Inferior parietal cortex (tissue), 1 donor: ENCODE data around the gene HEATR1.
A peak's percentile ranks its signal among the peaks of the same experiment; 100 is the strongest.
"Not testable (repeated sequence)": the region's sequence is repeated elsewhere in the genome, so short reads cannot be mapped to it uniquely, and the experiment has no call there.

Source experiments
- DNase-seq: peaks from one replicate; pipeline ENCODE4 v3.0.0-alpha.2; 2016; ENCODE audit errors: extremely low spot score

The HEATR1 gene, protein sequence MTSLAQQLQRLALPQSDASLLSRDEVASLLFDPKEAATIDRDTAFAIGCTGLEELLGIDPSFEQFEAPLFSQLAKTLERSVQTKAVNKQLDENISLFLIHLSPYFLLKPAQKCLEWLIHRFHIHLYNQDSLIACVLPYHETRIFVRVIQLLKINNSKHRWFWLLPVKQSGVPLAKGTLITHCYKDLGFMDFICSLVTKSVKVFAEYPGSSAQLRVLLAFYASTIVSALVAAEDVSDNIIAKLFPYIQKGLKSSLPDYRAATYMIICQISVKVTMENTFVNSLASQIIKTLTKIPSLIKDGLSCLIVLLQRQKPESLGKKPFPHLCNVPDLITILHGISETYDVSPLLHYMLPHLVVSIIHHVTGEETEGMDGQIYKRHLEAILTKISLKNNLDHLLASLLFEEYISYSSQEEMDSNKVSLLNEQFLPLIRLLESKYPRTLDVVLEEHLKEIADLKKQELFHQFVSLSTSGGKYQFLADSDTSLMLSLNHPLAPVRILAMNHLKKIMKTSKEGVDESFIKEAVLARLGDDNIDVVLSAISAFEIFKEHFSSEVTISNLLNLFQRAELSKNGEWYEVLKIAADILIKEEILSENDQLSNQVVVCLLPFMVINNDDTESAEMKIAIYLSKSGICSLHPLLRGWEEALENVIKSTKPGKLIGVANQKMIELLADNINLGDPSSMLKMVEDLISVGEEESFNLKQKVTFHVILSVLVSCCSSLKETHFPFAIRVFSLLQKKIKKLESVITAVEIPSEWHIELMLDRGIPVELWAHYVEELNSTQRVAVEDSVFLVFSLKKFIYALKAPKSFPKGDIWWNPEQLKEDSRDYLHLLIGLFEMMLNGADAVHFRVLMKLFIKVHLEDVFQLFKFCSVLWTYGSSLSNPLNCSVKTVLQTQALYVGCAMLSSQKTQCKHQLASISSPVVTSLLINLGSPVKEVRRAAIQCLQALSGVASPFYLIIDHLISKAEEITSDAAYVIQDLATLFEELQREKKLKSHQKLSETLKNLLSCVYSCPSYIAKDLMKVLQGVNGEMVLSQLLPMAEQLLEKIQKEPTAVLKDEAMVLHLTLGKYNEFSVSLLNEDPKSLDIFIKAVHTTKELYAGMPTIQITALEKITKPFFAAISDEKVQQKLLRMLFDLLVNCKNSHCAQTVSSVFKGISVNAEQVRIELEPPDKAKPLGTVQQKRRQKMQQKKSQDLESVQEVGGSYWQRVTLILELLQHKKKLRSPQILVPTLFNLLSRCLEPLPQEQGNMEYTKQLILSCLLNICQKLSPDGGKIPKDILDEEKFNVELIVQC (N-terminal part only)

DNA sequence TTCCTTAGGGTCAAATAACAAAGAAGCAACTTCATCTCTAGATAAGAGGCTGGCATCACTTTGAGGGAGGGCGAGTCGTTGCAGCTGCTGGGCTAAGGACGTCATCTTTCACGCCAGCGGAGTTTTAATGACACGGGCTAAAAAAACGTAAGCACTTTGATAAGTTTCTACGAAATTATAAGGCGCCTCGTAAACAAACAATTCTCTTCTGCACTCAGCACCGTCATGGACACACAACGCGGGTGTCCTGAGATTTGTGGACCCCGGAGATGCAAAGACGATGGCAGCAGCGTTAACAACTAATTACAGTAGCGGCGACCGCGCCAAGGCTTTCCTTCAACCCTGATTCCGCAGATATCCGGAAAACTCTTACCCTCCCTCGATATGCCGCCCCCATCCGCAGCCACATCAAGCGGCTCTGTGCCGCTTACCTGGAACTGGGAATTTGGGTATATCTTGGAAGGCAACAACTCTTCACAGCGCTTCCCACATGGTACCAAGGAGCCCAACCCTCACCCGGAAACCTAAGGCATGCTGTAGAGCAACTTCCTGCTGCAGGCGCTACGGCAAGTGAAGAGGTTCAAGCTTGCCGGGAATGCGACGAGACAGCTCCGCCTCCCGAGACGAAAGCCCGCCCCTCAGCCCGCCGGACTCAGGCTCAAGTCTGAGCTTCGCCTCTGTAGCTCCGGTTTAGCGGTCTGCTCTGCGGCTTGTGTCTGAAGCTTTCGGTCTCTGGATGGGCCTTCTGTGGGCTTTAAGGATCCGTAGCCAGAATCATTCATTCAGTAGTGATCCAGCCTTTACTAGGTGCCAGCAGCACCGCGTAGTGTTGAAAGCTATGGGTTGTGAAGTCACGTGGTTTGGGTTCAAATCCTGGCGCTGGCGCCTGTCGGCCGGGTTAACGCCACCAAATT, at the start of gene HEATR1:
Gene HEATR1 (minus strand): TSS at position 526 of the 914 bp plus-strand sequence. CDS start 421 bp downstream, at position 105.
- DNase-seq: peak; percentile 97

DNA sequence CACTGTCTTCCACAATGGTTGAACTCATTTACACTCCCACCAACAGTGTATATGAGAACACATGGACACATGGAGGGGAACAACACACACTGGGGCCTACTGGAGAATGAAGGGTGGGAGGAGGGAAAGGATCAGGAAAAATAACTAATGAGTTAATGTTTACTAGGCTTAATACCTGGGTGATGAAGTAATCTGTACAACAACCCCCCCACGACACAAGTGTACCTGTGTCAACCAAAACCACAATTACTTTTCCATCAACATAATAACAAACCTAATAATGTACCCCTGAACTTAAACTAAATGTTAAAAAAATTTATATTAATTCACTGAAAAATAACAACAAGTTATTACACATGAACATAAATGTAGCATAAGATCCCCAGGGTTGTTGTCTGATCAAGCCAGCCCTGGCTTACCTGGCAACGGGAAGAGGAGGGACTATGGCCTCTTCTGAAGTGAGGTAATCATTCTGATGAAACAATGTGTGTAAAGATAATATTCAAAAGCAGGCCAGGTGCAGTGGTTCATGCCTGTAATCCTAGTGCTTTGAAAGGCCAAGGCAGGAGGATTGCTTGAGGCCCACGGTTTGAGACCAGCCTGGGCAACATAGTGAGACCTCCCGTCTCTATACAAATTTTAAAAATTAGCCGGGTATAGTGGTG, 40.8 kb upstream of the HEATR1 start:
- no peak for DNase-seq

DNA sequence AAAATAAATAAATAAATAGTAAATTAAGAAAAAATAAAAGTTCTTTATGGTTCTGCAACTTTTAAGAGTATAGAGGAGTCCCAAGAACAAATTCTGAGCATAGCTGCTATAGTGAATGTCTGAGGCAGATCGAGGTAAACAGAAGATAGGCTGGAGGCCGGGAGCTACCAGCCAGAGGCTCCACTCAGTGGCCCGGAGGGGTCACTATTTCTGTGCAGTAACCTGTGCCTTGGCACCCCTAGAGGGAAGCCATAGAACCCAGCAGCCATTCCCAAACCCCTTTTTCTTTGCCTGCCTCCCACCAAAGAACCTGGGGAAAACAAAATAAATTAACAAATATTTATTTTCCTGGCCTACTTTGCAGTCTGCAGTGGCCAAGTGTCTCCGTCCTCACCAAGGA, 38.4 kb upstream of the HEATR1 start:
- DNase-seq: no peak

DNA sequence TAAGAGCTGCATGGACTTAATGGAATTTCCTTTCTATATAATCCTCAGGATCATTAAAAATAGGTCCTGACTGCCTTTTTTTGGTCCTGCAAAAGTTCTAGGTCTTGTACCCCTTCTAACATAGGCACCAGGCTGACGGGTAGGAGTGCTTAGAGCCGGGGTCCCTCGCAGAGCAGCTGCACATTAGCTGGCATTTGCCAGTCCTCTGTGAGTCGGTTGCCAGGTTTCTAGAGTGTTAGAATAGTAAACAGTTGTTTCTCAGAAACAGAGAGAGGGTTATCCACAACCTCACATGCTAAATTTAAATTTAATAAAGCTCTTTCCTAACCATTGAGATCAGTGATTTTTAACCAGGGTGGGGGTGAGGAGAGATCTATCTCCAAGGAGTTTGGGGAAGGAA, 35.4 kb upstream of the HEATR1 start:
- no peak for DNase-seq

DNA sequence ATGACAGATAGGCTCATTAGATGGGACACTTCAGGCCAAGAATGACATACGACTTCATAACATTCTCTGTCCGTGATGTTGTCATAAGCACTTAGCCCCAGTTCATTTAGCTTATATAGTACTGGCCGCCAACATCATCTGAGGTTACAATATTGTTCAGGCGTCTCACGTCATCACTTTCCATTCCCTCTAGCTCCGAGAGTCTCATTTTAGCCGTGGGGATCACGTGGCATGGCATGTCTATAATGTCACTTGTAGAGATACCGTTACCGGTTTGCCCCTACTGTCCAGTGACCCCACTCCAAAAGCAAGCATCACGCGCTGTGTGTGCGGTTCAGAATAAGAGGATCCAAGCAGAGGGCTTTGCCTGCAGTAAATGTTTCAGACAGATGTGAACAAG, 34.6 kb upstream of the HEATR1 start:
- DNase-seq: no peak

DNA sequence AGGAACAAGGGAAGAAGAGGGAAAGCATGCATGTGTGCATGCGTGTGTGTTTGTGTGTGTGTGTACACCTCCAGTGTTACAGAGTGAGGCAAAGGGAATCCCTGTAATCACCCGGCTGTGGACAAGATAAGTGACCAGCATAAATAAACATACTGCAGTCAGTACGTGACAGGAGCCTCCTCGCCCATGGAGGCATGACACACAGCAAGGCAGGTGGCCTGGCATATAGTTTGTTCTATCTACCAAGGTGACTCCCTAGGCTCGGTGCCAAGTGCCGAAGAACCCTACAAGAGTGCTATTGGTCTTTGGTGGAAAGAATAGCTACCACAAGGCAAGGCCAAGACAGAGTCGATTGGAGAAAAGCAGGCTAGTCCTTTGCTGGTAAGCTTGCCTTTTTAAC, 31.7 kb upstream of the HEATR1 start:
- DNase-seq: no peak

DNA sequence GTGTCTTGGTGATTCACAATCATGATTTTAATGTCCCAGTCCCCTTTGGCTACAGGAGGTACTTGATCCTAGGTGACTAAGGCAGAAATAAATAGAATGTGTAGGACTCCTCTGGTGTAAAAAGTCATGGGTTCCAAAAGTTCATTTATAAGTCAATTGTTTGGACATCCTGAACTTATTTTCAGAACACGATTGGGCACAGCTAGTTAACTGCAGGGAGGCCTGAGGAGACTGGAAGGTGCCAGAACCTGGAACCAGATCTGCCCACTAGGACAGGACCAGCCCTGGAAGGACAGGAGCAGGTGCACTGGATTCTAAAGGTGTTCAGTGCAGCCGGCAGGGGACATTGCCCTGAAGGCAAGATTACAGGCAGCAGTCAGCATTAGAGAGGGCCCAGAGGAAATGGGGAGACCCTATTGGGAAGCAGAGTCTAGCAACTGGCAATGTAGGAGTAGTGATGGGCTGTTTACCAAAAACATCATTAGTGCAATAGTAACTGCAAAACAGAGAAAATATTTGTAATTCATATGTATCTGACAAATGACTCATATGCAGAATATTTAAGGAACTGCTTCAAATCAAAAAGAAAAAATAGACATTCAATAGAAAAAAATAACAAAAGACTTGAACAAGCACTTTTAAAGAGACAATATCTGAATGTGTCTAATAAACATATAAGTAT, 23.6 kb upstream of the HEATR1 start:
- DNase-seq: no peak

DNA sequence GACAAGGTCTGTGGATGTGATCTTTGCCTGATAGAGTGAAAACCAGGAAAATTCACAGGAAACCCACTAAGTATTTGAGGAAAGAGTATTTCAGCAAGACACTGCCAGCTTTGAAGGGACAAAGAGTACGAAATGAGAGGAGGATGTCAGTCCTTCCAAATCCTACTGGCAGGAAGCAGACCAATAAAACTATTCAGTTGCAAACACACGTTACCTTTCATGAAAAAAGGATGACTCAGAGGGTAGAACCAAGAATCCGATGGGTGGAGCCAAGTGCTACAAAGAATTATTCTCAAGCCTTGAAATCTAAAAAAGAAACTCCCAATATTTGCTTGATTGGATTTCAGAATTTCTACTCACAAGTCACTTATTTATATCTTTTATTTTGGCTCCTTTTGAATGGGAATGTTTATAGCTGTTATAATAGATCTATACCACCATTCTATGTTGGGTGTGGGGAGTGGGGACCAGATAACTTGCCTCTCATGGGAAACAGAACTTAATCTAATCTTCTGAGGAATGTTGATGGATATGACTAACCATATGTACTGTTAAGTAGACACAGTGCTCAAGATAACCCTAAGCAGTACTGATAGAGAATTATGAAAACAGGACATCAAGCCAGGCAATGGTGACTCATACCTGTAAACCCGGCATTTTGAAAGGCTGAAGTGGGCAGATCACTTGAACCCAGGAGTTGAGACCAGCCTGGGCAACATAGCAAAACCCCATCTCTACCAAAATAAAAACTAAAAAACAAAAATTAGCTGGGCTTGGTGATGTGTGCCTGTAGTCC, 19.3 kb upstream of the HEATR1 start:
- no peak for DNase-seq

DNA sequence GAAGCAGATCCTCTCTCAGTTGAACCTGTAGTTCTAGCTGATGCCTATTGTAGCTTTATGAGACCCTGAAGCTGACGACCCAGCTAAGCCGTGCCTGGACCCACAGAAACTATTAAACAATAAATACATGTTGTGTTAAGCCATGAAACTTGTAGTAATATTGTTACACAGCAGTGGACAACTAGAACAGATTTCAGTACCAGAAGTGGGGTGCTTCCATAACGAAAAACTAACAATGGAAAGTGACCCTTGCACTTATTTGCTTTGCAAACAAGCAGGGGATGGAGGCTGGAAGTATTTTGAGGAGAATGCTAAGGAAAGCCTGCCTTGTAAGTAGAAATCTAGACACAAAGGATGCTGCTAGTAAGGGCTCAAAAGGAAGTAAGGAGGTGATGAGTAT, 18.1 kb upstream of the HEATR1 start:
- no peak for DNase-seq

DNA sequence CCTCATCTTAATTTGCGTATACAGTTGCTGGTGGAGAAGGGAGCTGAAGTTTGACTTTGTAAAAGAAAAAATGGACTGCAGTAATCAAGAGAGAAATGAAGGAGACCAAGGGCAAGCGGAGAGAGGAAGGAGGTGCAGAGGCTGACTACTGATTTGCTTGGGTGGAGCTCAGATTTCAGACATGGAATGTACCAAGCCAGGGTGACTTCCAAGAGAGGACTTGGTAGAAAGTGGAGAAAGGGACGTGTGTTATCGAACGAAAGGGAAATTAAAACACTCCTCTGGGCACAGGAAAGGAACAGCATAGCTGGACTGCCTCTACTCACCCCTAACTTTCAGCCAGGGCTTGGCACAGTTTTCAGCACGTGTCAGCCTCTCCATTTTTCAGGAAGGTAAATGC, 15.1 kb upstream of the HEATR1 start:
- no peak for DNase-seq

DNA sequence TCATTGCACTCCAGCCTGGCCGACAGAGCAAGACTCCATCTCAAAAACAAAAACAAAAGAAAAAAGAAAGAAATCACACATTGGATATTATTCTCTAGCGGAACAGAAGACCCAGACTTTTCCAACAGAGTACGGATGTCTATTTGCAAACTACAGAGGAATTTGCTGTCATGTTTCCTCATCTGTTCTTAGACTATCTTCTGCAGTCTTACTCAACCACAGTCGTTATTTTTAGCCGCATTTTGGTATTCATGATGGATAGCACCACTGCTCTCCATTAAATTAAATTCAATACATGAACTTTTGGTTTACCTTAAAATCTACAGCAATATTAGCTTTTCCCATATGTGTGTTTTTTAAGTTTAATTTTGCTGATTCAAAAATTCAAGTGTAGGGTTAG, 14.2 kb upstream of the HEATR1 start:
- no peak for DNase-seq

DNA sequence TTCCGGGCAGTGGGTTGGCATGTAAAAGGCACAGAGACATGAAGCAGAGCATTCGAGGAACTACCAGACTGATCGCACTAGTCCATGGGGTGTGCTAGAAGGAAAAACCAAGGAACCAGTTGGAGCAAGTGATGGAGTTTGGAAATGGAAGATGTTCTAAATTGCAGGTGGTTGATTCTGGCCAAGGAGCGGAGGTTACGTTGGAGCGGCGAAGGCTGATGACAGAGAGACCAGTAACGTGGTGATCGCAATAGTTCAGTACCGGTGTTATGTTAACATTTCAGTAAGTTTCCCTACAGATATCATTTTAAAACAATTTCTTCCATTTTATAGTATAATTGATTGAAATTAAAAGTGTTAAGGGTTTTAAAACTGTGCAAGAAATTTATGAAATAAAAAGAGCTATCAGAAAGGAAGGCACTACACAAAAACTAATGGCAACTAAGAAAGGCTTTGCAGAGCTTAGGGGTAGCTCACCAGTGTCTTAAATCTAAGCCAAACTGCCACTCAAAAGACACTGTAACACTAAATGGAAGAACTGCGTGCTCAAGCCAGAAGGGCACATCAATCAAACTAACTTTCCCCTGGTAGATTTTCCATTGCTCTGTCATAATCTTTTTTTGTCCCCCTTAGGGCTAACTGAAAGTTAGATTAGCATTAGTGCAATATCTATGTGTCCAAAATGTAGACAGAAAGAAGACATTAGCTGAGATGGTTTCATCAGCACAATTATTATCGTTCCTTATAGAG, 11.3 kb upstream of the HEATR1 start:
- no peak for DNase-seq

DNA sequence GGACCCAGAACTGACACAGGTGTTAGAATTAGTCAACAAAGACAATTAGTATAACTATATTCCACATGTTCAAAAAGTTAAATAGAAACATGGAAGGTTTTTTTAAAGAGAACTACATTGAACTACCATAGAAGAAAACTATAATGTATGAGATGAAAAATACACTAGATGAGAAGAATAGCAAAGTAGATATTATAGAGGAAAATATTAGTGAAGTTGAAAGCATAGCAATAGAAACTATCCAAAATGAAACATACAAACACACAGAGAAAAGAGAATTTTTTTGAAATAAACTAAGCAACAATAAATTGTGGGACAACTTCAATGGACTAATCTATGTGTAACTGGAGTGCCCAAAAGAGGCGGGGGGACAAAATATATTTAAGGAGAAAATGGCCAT, 8.0 kb upstream of the HEATR1 start:
- no peak for DNase-seq

DNA sequence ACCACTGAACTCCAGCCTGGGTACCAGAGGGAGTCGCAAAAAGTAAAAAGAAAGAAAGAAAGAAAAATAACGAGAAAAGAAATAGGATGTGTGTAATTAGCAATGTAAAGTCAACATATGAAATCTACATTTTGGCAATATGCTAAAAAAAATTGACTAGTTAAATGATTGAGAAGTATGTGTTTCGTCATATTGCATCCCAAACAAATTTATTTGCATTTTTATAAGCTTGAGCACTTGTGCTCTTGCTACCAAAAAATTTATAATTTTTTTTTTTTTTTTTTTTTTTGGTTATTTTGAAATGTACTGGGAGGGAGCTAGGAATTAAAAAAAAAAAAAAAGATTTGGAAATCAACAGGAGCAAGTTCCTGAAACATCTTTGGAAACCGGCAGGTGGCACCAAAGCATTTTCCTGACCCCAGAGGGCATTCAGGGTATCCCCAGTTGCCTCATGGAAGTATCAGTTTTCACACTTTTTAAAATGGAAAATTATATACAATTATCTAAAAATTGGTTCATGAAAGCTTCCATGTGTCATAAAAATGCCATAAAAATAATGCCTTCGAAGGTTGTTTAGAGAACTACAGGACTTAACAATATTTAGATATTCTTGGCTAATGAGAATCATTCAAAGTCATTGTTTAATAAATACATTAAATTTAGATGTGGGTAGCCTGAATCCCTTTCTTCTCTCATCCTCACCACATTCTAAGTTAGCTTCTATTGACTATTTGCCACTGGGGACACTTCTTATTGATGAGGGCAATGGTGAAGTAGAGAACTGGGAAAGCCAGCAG, 4.8 kb upstream of the HEATR1 start:
- peak; percentile 67 for DNase-seq

DNA sequence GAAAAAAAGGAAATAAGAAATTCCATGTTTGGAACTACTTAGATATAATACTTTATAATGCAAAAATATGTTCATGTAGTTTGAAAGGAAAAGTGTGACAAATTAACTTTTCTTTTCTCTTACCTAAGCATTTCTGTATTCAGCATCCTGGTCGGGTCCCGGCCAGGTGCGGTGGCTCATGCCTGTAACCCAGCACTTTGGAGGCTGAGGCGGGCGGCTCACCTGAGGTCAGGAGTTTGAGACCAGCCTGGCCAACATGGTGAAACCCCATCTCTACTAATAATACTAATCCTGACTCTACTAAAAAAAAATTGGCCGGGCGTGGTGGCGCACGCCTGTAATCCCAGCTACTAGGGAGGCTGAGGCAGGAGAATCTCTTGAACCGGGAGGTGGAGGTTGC, 3.3 kb upstream of the HEATR1 start:
- DNase-seq: not testable (repeated sequence)

DNA sequence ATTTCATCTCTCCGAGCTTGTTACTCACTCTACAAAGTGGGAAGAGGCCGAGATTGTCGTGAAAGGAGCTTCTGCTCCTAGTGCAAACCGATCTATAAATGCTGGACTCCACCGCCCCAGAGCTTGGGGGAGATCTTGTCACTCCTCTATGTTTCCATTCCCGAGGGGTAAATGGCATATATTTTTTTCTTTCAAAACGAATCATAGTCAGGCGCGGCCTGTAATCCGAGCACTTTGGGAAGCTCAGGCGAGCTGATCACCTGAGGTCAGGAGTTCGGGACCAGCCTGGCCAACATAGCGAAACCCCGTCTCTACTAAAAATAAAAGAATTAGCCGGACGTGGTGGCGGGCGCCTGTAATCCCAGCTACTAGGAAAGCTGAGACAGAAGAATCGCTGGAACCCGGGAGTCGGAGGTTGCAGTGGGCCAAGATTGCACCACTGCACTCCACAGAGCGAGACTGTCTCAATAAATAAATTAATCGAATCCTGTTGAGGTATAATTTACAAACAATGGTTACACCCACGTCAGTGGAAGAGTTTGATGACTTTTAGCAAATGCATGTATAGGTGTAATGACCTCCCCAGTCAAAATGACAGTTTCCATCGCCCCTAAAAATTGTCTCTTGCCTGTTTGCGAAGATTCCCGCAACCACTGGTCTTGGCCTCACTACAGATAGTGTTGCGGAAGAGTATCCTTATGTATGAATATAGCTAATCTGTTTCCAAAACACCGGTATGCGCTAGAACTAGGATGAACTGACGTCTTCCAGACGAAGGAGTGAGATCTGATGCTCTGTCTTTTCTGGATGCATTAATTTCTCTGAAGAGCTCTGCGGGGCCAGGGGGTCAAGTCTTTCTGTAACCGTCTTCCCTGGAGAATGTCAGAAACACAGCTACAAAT, 840 bp upstream of the HEATR1 start:
- no peak for DNase-seq
